ENCODE results near the gene IL25. TPM values are rescaled to one million over a fixed set of nuclear protein-coding genes. Genes with fewer than 3 reads are reported as not detected.

Gene IL25
- total and polyA plus RNA-seq, 2 of the 4 experiments (the other 2 are of a cell fraction), result not detected

DNA sequence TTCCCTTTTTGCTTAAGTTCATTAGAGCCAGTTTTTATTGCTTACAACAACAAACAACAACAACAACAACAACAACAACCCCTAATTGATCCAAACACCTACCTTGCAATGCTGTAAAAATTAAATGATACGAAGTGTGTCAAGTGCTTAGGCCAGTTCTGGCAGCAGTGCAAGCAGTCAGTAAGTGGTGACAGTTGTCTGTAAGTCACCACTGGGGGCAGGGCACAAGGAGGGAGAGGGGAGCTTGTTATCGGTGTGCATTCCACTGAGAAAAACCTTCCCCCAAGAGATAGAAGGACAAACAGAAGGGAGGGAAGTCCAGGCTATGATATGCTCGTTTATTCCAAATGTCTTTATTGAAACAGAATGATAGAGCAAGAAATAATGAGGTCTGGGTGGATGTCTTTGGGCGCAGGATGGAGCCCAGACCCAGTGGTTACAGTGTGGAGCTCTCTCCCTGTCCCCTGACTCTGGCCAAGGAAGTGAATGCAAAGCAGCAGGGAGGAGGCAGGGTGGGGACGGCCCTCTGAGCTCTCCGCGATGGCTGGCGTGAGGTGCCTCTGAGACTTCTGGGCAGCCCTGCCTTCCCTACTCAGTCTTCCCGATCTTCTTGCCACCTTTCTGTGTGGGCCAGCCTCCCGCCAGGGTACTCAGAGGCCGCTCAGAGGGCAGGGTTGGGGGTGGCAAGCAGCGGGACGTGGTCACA lies 26.5 kb upstream of the IL25 start:
- Histone ChIP-seq H2BK15ac (ENCODE audit: low read depth, low read length) (no peak overlapping the region), H3K79me1 (ENCODE audit: low read depth in 1 of 2, low read length in 2 of 2) (no peaks in the 10 kb centered on the region; a peak in 1 of 4 replicates), H3K4me2 (ENCODE audit: low read depth, low read length) (no peak overlapping the region), H3K14ac (replicated peaks; ENCODE audit: low read depth, low read length) (no peak overlapping the region), H2AK5ac (ENCODE audit: low read depth, low read length) (no peak overlapping the region), H2AK9ac (replicated peaks; ENCODE audit: low read depth, low read length, poor library complexity) (no peak overlapping the region), H2BK20ac (ENCODE audit: low read depth, low read length) (no peak overlapping the region), H2BK120ac (ENCODE audit: low read depth, low read length) (no peak overlapping the region), H4K91ac (ENCODE audit: insufficient read depth, low read depth, low read length) (no peak overlapping the region), H3K9me1 (ENCODE audit: insufficient read depth, low read length) (no peaks in the 10 kb centered on the region), H4K20me1 (ENCODE audit: insufficient read depth, low read length) (no peaks in the 10 kb centered on the region), H3K9me3 (ENCODE audit: control insufficient read depth, insufficient read depth, low read length) (no peaks in the 10 kb centered on the region), H3K36me3 (ENCODE audit: control insufficient read depth, insufficient read depth, low read length) (peaks cover 10% of the 10 kb centered on the region), H2BK5ac (ENCODE audit: low read depth, low read length, poor library complexity, severe bottlenecking) (no peak overlapping the region), H3K4me3 (ENCODE audit: insufficient read depth, low read depth, low read length) (no peak overlapping the region), H3K23ac (ENCODE audit: low read depth, low read length) (no peak overlapping the region), H3K4me1 (ENCODE audit: control insufficient read depth, insufficient read depth, low read length) (no peaks in the 10 kb centered on the region), H3K27ac (ENCODE audit: insufficient read depth, low read length) (no peak overlapping the region), H3K56ac (ENCODE audit: extremely low read depth, insufficient read depth, low read length) (no peak overlapping the region), H3K18ac (ENCODE audit: low read depth, low read length) (no peak overlapping the region), H4K5ac (ENCODE audit: low read depth, low read length) (no peak overlapping the region), H3K27me3 (ENCODE audit: control insufficient read depth, insufficient read depth, low read length) (peaks cover 2% of the 10 kb centered on the region; the same call in 1 of the 2 replicates), H4K8ac (ENCODE audit: low read depth in 2 of 2, low read length in 2 of 2) (no peak overlapping the region), H2AFZ (replicated peaks; ENCODE audit: low read length, poor library complexity) (no peak overlapping the region), H3K9ac (ENCODE audit: low read depth, low read length) (no peak overlapping the region), H3K4ac (ENCODE audit: low read depth, low read length) (no peak overlapping the region)
- dilution Hi-C loops (cut with HindIII; ENCODE audit: low sequenced_read_pairs, unreplicated experiment) (no loop called here), intact Hi-C loops (cut with micrococcal nuclease) (no loop called here), in situ Hi-C loops (cut with MboI; ENCODE audit: low sequenced_read_pairs) (no loop called here)
- no peak for TF ChIP-seq RAD21 (IDR thresholded peaks at IDR 0.05; ENCODE audit: low read length)
- 70% methylated on average over 3 of the region's 13 CpGs; no CpG with 5 or more reads in 1 of the 2 experiments for WGBS, 2 experiments (ENCODE audit: extremely low coverage in 2 of 2, insufficient read length in 1 of 2)
- POLR2A ChIA-PET (ENCODE audit: unreplicated experiment), result no interaction called here
- no TSS peak for BruUV-seq (replicated peaks)
- ATAC-seq (ENCODE audit: low read depth) (no peak), DNase-seq (no peak)
- CTCF ChIA-PET, result interaction anchor here (1.0 kb wide), 1 partner anchor 24 kb away, joined by 4 read pairs; the partner anchor contains the start of gene PABPN1
